Measurements from ENCODE around the gene CEP72. TPM values are rescaled to one million over a fixed set of nuclear protein-coding genes. Genes with fewer than 3 reads are reported as not detected.

Gene CEP72
- total RNA-seq, 1 donor from 2014 or later, result 27.2 TPM

GRCh38 chr5:661891-662750 lies 50.0 kb downstream of the CEP72 start:
- Mint-ChIP-seq H3K36me3 (ENCODE audit: low read depth) (peaks cover 37% of the 10 kb centered on the region), H3K27me3 (ENCODE audit: low read depth) (no peaks in the 10 kb centered on the region), H3K27ac (ENCODE audit: unreplicated experiment) (no peak overlapping the region), H3K9me3 (no peaks in the 10 kb centered on the region), H3K4me1 (no peaks in the 10 kb centered on the region), H3K4me3 (no peak overlapping the region)
- TF ChIP-seq, protein P1, sequence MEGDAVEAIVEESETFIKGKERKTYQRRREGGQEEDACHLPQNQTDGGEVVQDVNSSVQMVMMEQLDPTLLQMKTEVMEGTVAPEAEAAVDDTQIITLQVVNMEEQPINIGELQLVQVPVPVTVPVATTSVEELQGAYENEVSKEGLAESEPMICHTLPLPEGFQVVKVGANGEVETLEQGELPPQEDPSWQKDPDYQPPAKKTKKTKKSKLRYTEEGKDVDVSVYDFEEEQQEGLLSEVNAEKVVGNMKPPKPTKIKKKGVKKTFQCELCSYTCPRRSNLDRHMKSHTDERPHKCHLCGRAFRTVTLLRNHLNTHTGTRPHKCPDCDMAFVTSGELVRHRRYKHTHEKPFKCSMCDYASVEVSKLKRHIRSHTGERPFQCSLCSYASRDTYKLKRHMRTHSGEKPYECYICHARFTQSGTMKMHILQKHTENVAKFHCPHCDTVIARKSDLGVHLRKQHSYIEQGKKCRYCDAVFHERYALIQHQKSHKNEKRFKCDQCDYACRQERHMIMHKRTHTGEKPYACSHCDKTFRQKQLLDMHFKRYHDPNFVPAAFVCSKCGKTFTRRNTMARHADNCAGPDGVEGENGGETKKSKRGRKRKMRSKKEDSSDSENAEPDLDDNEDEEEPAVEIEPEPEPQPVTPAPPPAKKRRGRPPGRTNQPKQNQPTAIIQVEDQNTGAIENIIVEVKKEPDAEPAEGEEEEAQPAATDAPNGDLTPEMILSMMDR (conservative IDR thresholded peaks at IDR 0.05), result no peak
- no peak for DNase-seq (ENCODE audit: low read depth, low spot score)

DNA sequence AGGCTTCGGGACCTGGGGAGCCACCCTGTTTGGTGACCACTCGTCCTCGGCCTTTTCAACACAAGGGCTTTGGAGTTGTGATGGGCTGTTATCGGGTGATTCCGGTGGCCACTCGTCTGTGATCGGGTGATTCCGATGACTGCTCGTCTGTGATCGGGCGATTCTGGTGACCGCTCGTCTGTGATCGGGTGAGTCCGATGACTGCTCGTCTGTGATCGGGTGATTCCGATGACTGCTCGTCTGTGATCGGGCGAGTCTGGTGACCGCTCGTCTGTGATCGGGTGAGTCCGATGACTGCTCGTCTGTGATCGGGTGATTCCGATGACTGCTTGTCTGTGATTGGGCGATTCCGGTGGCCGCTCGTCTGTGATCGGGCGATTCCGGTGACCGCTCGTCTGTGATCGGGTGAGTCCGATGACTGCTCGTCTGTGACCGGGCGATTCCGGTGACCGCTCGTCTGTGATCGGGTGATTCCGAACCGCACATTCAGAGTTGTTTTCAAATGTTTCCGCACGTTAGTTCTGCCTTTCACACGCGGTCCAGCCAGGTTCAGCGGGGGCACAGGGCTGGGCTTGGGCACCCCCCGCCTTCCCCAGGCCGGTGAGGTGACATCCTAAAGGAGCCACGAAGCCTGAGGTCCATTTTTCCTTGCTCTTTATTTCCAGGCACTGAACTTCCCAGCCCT lies 50.8 kb downstream of the CEP72 start:
- Mint-ChIP-seq H3K4me1 (no peaks in the 10 kb centered on the region), H3K4me3 (no peak overlapping the region), H3K27me3 (ENCODE audit: low read depth) (no peaks in the 10 kb centered on the region), H3K27ac (ENCODE audit: unreplicated experiment) (no peak overlapping the region), H3K36me3 (ENCODE audit: low read depth) (peaks cover 36% of the 10 kb centered on the region), H3K9me3 (no peaks in the 10 kb centered on the region)
- TF ChIP-seq, protein P1 (conservative IDR thresholded peaks at IDR 0.05), result no peak
- no peak for DNase-seq (ENCODE audit: low read depth, low spot score)

DNA sequence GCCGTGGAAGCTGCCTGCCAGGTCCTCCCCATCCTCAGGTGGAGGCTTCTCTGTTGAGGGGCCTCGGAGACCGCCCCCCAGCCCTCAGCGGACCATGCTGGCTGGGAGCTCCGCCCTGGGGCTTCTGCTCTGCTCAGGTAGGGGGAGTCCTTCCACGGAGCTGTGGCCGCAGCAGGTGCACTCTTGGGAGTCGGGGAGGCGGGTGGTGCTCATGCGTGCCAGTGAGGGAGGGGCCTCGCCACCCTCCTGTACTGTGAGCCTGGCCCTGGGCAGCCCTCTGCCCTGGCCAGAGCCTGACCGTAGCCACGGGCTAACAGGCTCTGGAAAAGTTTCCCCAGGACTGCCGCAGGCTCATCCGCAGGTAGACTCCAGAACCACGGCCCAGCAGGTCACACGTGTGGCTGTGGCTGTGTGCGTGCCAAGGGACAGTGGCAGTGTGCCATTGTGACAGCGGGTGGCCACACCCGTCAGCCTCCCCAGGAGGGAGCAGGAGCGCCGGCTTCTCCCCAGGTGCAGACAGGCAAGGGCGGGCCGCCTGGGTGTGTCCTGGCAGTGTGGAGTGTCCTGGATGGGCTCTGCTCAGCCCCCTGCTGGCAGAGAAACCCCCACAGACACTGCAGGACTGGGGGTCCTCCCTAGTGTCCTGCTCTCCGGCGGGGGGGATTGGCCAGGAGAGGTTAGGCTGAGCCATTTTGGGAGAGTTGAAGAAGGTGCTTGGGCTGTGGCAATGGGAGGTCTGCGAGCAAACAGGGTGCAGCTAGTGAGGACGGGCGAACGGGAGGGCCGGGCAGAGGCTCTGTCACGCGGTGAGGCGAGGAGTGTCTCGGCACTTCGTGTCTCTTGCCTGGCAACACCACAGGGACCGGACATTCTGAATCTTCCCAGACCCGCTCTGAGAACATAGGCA lies 51.5 kb downstream of the CEP72 start:
- Mint-ChIP-seq H3K4me1 (no peaks in the 10 kb centered on the region), H3K27me3 (ENCODE audit: low read depth) (no peaks in the 10 kb centered on the region), H3K9me3 (no peaks in the 10 kb centered on the region), H3K36me3 (ENCODE audit: low read depth) (peaks cover 32% of the 10 kb centered on the region), H3K4me3 (no peak overlapping the region), H3K27ac (ENCODE audit: unreplicated experiment) (no peak overlapping the region)
- TF ChIP-seq, protein P1 (conservative IDR thresholded peaks at IDR 0.05), result no peak
- no peak for DNase-seq (ENCODE audit: low read depth, low spot score)

DNA sequence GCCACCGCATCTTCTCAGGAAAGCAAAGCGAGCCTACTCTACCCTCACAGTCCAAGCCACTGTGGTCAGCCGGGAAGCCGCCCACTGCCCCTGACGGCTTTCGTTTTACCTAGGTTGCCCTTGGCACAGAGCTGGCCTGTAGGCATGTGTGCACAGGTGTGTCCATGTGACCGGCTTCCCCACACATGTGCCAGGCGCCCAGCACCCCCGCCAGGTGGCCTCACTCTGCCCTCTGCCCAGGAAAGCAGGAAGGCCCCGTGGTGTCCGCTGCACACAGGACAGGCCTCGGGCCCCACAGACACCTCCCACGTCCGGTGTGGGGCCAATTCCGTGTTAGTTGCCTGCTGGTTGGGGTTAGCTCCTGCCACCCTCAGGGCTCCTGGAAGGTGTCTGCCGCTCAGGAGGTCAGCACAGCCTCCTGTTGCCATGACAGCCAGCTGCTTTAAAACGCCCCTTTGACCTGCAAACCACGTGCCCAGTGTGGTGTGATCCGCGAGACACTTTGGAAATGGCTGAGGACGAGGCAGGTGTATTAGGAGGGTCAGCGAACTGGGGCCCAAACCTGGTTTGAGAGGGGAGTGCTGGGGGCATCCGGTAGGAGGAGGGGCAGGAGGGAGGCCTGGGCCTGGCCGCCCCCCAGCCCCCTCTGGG lies 52.3 kb downstream of the CEP72 start:
- peak overlapping the region; percentile 27 for H3K27ac Mint-ChIP-seq (ENCODE audit: unreplicated experiment)
- no peaks in the 10 kb centered on the region for H3K9me3 Mint-ChIP-seq
- TF ChIP-seq, protein P1 (conservative IDR thresholded peaks at IDR 0.05), result no peak
- no peaks in the 10 kb centered on the region for H3K27me3 Mint-ChIP-seq (ENCODE audit: low read depth)
- no peak overlapping the region for H3K4me3 Mint-ChIP-seq
- peaks cover 24% of the 10 kb centered on the region for H3K36me3 Mint-ChIP-seq (ENCODE audit: low read depth)
- no peak for DNase-seq (ENCODE audit: low read depth, low spot score)
- H3K4me1 Mint-ChIP-seq, result no peaks in the 10 kb centered on the region

DNA sequence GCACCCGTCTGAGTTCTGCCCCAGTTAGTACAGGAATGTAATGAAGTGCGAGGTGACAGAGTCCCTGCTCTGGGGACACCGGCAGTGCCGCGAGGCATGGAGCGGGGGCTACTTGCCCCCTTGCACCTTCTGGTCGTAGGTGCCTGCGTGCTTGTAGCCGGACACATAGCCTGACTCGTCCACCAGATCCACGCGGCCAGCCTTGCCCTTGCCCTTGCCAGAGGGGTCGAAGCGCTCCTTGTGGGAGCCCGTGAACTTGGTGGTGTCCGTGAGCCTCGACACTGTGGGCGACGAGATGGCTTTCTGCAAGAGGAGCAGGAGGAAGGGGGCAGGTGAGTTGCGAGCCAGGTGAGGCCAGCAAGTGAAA lies 52.8 kb downstream of the CEP72 start:
- TF ChIP-seq, protein P1 (conservative IDR thresholded peaks at IDR 0.05), result no peak
- DNase-seq (ENCODE audit: low read depth, low spot score), result no peak
- no peak overlapping the region for H3K27ac Mint-ChIP-seq (ENCODE audit: unreplicated experiment)
- H3K27me3 Mint-ChIP-seq (ENCODE audit: low read depth), result no peaks in the 10 kb centered on the region
- H3K9me3 Mint-ChIP-seq, result no peaks in the 10 kb centered on the region
- no peak overlapping the region for H3K4me3 Mint-ChIP-seq
- no peaks in the 10 kb centered on the region for H3K4me1 Mint-ChIP-seq
- H3K36me3 Mint-ChIP-seq (ENCODE audit: low read depth), result peaks cover 20% of the 10 kb centered on the region
